Kidney (tissue), 14 donors: ENCODE data around the gene PFKFB2. TPM values are rescaled to one million over a fixed set of nuclear protein-coding genes. Genes with fewer than 3 reads are reported as not detected.

Source experiments
- DNase-seq, 5 donors: peaks; one replicate each; pipeline ENCODE4 v3.0.0-alpha.2; 2013 to 2020
- FAIRE-seq: peaks from 2 replicates; lab custom pipeline; 2012; peaks lifted over from hg19 to GRCh38; lab: Jason Lieb, UNC
- H3K27ac ChIP-seq, 2 donors: one replicate each; pipeline ENCODE4 v1.7.0; 2013; ENCODE audit warnings: low read depth in 2 of 2, low read length in 2 of 2, inconsistent platforms in 1 of 2
- H3K27me3 ChIP-seq: one replicate; pipeline ENCODE4 v1.7.1; 2013; ENCODE audit warnings: low read length, inconsistent platforms; ENCODE audit not compliant: control insufficient read depth, insufficient read depth
- H3K36me3 ChIP-seq, 3 donors: one replicate each; pipeline versions ENCODE4 v1.7.0 to v1.7.1; 2013; ENCODE audit warnings: low read length in 3 of 3, control low read depth in 1 of 3, inconsistent platforms in 1 of 3; ENCODE audit not compliant: insufficient read depth in 3 of 3, control insufficient read depth in 2 of 3
- H3K4me1 ChIP-seq, 3 donors: one replicate each; pipeline versions ENCODE4 v1.7.0 to v1.7.1; 2013; ENCODE audit warnings: low read length in 3 of 3, inconsistent platforms in 1 of 3, low read depth in 1 of 3; ENCODE audit not compliant: control insufficient read depth in 2 of 3, insufficient read depth in 2 of 3
- H3K4me3 ChIP-seq, 3 donors: one replicate each; pipeline versions ENCODE4 v1.7.0 to v1.8.1; 2013; ENCODE audit warnings: low read length in 3 of 3, control low read depth in 1 of 3, inconsistent platforms in 1 of 3
- H3K9ac ChIP-seq, 3 donors: one replicate each; pipeline versions ENCODE4 v1.7.0 to v1.7.1; 2013; ENCODE audit warnings: low read length in 3 of 3, control low read depth in 1 of 3, inconsistent platforms in 1 of 3
- H3K9me3 ChIP-seq, 3 donors: one replicate each; pipeline versions ENCODE4 v1.7.0 to v1.7.1; 2013; ENCODE audit warnings: low read length in 3 of 3, control low read depth in 1 of 3, inconsistent platforms in 1 of 3; ENCODE audit not compliant: control insufficient read depth in 2 of 3, insufficient read depth in 1 of 3
- intact Hi-C: fragments of 100-400 bp; cut with DNase I; formaldehyde crosslinking; loops from one replicate; pipeline ENCODE4 v1.11.1; 2022
- polyA plus RNA-seq: library from polyadenylated mRNA; stranded (reverse); fragments of 350-450 nt; fragmentation: Illumina TruSeq; extraction: RNeasy Lipid Tissue Mini Kit (QIAGEN cat#74804); gene quantifications from one replicate; pipeline ENCODE4 v1.2.3, GENCODE V29; 2014; ENCODE audit warnings: low read depth, low replicate concordance; ENCODE audit not compliant: insufficient read depth
- total RNA-seq: library from RNA; stranded (reverse); fragmentation: NEBNext Ultra II Directional; extraction: Animal tissue kit (Norgen Biotek cat#: 25700); gene quantifications from one replicate; pipeline ENCODE4 v1.2.1, GENCODE V29; 2021
- TF ChIP-seq, protein P1 (sequence below): IDR thresholded peaks from 3 replicates; pipeline ENCODE4 v1.5.1; 2012; ENCODE audit warnings: mild to moderate bottlenecking, moderate library complexity, borderline replicate concordance; ENCODE audit not compliant: insufficient read depth; ENCODE audit errors: extremely low read depth
- donor health status: control.
- donor health status: control.
- donor health status: control.
- donor health status: control.
- donor health status: control.
- donor health status: DM: yes; HTN: yes; CAD: no.
- donor health status: Normal renal cell carcinoma (clear cell type).

The PFKFB2 gene
- total and polyA plus RNA-seq, 2 donors from 2014 or later: 20.6 to 21.7 TPM

DNA sequence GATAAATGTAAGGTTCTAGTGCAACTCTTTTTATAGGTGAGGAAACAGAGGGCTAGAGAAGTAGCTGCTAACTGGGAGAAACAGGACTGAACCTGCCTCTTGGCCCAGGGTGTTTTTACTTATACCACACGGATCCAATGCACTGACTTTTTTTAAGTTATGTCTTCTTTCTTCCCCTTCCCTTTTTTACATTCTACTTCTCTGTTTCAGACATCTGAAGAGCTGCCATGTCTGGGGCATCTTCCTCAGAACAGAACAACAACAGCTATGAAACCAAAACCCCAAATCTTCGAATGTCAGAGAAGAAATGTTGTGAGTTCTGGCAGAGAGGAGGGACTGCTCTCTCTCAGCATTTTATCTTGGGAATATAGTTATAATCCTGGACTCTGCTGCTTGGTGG lies 1.4 kb downstream of the PFKFB2 start:
- FAIRE-seq (no peak), DNase-seq (no peak)
- peaks cover 0 to 3% (median 0%) of the 10 kb centered on the region in 3 donors for H3K36me3 ChIP-seq
- H3K27me3 ChIP-seq: no peaks in the 10 kb centered on the region
- no peaks in the 10 kb centered on the region for H3K9me3 ChIP-seq
- H3K27ac ChIP-seq: peak overlapping the region; percentile 53 to 78
- intact Hi-C loops: no loop called here
- TF ChIP-seq, protein P1, sequence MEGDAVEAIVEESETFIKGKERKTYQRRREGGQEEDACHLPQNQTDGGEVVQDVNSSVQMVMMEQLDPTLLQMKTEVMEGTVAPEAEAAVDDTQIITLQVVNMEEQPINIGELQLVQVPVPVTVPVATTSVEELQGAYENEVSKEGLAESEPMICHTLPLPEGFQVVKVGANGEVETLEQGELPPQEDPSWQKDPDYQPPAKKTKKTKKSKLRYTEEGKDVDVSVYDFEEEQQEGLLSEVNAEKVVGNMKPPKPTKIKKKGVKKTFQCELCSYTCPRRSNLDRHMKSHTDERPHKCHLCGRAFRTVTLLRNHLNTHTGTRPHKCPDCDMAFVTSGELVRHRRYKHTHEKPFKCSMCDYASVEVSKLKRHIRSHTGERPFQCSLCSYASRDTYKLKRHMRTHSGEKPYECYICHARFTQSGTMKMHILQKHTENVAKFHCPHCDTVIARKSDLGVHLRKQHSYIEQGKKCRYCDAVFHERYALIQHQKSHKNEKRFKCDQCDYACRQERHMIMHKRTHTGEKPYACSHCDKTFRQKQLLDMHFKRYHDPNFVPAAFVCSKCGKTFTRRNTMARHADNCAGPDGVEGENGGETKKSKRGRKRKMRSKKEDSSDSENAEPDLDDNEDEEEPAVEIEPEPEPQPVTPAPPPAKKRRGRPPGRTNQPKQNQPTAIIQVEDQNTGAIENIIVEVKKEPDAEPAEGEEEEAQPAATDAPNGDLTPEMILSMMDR: no peak
- peak overlapping the region in 1 of 3 donors; percentile 97 for H3K9ac ChIP-seq
- peak overlapping the region in 2 of 3 donors; percentile 55 to 91 for H3K4me3 ChIP-seq
- H3K4me1 ChIP-seq: peaks cover 3 to 19% (median 16%) of the 10 kb centered on the region in 3 donors

DNA sequence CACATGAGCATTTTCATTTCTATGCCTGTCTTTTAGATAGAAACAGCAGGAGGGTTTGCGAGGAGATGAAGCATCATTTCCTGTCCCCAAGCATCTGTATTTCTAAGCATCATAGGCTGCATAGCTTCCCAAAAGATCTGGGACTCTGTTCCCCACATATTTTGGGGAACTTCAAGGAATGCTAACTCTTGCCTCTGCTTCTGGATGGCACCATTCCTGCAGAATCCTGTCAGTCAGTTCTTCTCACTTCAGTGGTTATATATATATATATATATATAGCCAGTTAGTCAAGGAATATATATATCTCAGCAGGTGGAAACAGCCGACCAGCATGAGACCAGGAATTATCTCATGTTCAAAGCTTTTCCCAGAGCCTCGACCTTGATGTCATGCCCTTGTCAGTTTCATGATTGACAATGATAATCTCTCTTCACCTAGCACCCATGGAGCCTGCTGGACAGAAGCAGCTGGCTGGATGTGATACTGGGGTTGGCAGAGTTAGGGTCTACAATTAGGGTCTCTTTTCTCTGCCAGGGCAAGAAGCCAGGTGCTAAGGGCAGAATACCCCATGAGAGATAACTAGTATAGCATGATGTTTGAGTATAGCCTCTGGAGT lies 2.4 kb downstream of the PFKFB2 start:
- Histone ChIP-seq H3K36me3 (peaks cover 0 to 8% (median 3%) of the 10 kb centered on the region in 3 donors), H3K4me1 (peaks cover 0 to 22% (median 15%) of the 10 kb centered on the region in 3 donors), H3K27me3 (no peaks in the 10 kb centered on the region), H3K4me3 (peak overlapping the region in 2 of 3 donors; percentile 52 to 91), H3K9me3 (no peaks in the 10 kb centered on the region), H3K9ac (peak overlapping the region in 1 of 3 donors; percentile 48), H3K27ac (peak overlapping the region; percentile 24 to 82)
- no peak for FAIRE-seq
- TF ChIP-seq, protein P1: no peak
- intact Hi-C loops: no loop called here
- no peak for DNase-seq

DNA sequence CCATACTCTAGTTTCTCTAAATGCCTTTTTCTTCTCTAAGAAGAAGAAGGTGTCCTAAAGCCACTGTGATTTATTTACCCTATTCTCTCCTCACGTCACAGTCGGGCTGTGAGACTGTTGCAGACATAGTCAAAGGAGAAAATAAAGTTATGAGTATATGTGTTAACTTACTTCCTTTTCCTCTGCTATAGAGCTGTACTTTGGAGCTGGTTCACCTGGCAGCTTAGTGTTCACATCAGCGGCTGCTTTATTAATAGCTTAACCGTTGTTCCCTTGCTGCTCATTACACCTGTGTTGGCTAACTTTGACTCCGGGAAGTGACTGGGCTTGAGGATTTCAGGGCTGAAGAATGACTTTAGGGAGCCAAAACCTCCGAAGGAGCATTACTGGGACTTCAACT lies 3.6 kb downstream of the PFKFB2 start:
- intact Hi-C loops: no loop called here
- Histone ChIP-seq H3K36me3 (peaks cover 0 to 12% (median 6%) of the 10 kb centered on the region in 3 donors), H3K27me3 (no peaks in the 10 kb centered on the region), H3K27ac (peak overlapping the region; percentile 75 to 82), H3K9ac (peak overlapping the region in 1 of 3 donors; percentile 48), H3K4me1 (peaks cover 0 to 18% (median 15%) of the 10 kb centered on the region in 3 donors), H3K9me3 (no peaks in the 10 kb centered on the region), H3K4me3 (peak overlapping the region in 2 of 3 donors; percentile 49 to 52)
- TF ChIP-seq, protein P1: no peak
- peak in 2 of 5 donors; percentile 40 to 53 for DNase-seq
- no peak for FAIRE-seq
